Measurements from ENCODE around the gene ARG2.

- no peak for TF ChIP-seq POLR2A (IDR thresholded peaks at IDR 0.05; ENCODE audit: borderline replicate concordance, extremely low read depth, insufficient read depth, insufficient read length)
- no peak for TF ChIP-seq RAD21 (IDR thresholded peaks at IDR 0.05; ENCODE audit: low read depth)
- TF ChIP-seq POLR2AphosphoS5 (IDR thresholded peaks at IDR 0.05; ENCODE audit: low read depth, low read length) = no peak
- TF ChIP-seq EZH2 (IDR thresholded peaks at IDR 0.05) = no peak
- no peak for TF ChIP-seq REST (IDR thresholded peaks at IDR 0.05; ENCODE audit: low read depth)
- TF ChIP-seq CTCF (IDR thresholded peaks at IDR 0.05 in 2 of 3, conservative IDR thresholded peaks at IDR 0.05 in 1 of 3; ENCODE audit: borderline replicate concordance in 1 of 3, insufficient read depth in 1 of 3, low read depth in 2 of 3, low read length in 2 of 3) = no peak
- no peak for TF ChIP-seq MAX (IDR thresholded peaks at IDR 0.05)
- no peak for TF ChIP-seq YY1 (IDR thresholded peaks at IDR 0.05; ENCODE audit: extremely low read depth, insufficient replicate concordance, low read depth, low read length)
- no peak for TF ChIP-seq CEBPB (IDR thresholded peaks at IDR 0.05; ENCODE audit: low read depth)
Measured at GRCh38 chr14:67577909-67578749, 41.6 kb upstream of the ARG2 start.
